Measurements from ENCODE around the gene KCNIP4.

- no peak for TF ChIP-seq TEAD4 (IDR thresholded peaks at IDR 0.05; ENCODE audit: low read depth, low read length)
- TF ChIP-seq ASH2L (IDR thresholded peaks at IDR 0.05; ENCODE audit: low read length): no peak
- no peak for TF ChIP-seq CREB1 (IDR thresholded peaks at IDR 0.05)
- TF ChIP-seq HDAC6 (IDR thresholded peaks at IDR 0.05; ENCODE audit: low read depth, low read length): no peak
- TF ChIP-seq, protein P1, sequence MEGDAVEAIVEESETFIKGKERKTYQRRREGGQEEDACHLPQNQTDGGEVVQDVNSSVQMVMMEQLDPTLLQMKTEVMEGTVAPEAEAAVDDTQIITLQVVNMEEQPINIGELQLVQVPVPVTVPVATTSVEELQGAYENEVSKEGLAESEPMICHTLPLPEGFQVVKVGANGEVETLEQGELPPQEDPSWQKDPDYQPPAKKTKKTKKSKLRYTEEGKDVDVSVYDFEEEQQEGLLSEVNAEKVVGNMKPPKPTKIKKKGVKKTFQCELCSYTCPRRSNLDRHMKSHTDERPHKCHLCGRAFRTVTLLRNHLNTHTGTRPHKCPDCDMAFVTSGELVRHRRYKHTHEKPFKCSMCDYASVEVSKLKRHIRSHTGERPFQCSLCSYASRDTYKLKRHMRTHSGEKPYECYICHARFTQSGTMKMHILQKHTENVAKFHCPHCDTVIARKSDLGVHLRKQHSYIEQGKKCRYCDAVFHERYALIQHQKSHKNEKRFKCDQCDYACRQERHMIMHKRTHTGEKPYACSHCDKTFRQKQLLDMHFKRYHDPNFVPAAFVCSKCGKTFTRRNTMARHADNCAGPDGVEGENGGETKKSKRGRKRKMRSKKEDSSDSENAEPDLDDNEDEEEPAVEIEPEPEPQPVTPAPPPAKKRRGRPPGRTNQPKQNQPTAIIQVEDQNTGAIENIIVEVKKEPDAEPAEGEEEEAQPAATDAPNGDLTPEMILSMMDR (IDR thresholded peaks at IDR 0.05; ENCODE audit: control extremely low read depth in 1 of 3, insufficient read depth in 1 of 3, low read depth in 1 of 3, low read length in 3 of 3): no peak
Measured at GRCh38 chr4:21652508-21653231, 295.9 kb downstream of the KCNIP4 start.

Data from H1 (cell line).